Stimulated activated naive CD8-positive, alpha-beta T cell treated with anti-CD3 and anti-CD28 coated beads, Interleukin-15, amount 100 ng/mL, for 72 hours (primary cell): ENCODE measurements around the gene ESYT3.
A peak's percentile ranks its signal among the peaks of the same experiment; 100 is the strongest.
"Not testable (repeated sequence)": the region's sequence is repeated elsewhere in the genome, so short reads cannot be mapped to it uniquely, and the experiment has no call there.

Experiments used
- ATAC-seq: fragments of 150-1000 bp; cut with Tn5 transposase; 2 replicates; pipeline ENCODE4 v1.10.0; 2021; ENCODE audit warnings: mild to moderate bottlenecking, moderate library complexity
- DNase-seq, 2 donors: peaks; one replicate each; pipeline ENCODE4 v3.0.0; 2021 to 2022
- H3K27ac Mint-ChIP-seq, 2 donors: one replicate each; pipeline ENCODE4 v1.8.0; 2022; ENCODE audit warnings: mild to moderate bottlenecking in 2 of 2, mixed read lengths in 2 of 2, moderate library complexity in 2 of 2
- H3K27me3 Mint-ChIP-seq: one replicate; pipeline ENCODE4 v1.8.0; 2022; ENCODE audit warnings: mixed read lengths
- H3K4me1 Mint-ChIP-seq: one replicate; pipeline ENCODE4 v1.8.0; 2022; ENCODE audit warnings: mild to moderate bottlenecking, mixed read lengths
- H3K4me3 Mint-ChIP-seq, 2 donors: one replicate each; pipeline ENCODE4 v1.8.0; 2022; ENCODE audit warnings: mild to moderate bottlenecking in 2 of 2, mixed read lengths in 2 of 2, moderate library complexity in 1 of 2
- H3K9me3 Mint-ChIP-seq, 2 donors: one replicate each; pipeline ENCODE4 v1.8.0; 2022; ENCODE audit warnings: mixed read lengths in 2 of 2

Gene ESYT3

GRCh38 chr3:138448631-138449030, 14.2 kb downstream of the ESYT3 start:
- ATAC-seq (no peak), DNase-seq (no peak)
- no peaks in the 10 kb centered on the region for H3K9me3 Mint-ChIP-seq
- H3K27ac Mint-ChIP-seq, result no peak overlapping the region
- no peak overlapping the region for H3K4me3 Mint-ChIP-seq
- H3K4me1 Mint-ChIP-seq, result no peaks in the 10 kb centered on the region
- H3K27me3 Mint-ChIP-seq, result no peaks in the 10 kb centered on the region

DNA sequence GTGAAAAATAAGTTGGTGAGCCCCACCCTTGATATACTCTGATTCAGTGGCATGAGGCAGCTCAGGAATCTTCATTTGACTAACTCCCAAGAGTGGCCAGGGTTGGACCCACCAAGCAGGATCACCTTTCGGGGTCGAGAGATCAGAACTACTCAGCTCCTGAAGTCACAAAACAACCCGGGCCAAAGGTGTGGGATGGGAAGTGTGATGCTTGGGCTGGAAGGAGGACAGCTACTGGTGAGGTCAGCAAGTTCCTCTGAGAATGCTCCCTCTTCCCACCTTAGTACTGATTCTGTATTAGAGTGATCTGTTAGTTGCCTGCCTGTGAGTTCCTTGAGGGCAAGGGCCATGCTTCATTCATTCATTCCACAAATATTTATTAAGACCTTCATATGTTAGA, 15.1 kb downstream of the ESYT3 start:
- Mint-ChIP-seq H3K27me3 (no peaks in the 10 kb centered on the region), H3K4me1 (no peaks in the 10 kb centered on the region), H3K9me3 (no peaks in the 10 kb centered on the region), H3K4me3 (no peak overlapping the region), H3K27ac (no peak overlapping the region)
- no peak for DNase-seq
- no peak for ATAC-seq

DNA sequence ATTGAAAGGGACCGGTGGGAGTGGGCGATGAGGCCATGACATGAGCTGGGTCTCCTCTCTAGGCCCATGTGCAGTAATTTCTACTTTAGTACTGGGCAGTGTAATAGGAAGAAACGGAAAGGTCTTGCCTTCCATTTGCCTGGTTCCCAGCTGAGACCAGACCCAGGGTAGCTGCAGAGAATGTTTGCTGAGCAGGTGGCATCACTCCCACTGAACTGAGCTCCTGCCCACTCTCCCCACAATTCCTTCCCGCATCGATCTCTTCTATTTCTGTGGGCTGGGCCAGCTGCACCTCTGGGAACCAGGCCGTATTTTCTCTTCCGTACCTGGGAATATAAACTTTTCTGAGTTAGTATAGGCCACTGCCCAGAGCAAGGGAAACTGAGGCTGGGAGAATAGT, 15.8 kb downstream of the ESYT3 start:
- H3K27me3 Mint-ChIP-seq, result peaks cover 5% of the 10 kb centered on the region
- no peaks in the 10 kb centered on the region for H3K4me1 Mint-ChIP-seq
- no peak for DNase-seq
- H3K9me3 Mint-ChIP-seq, result no peaks in the 10 kb centered on the region
- H3K4me3 Mint-ChIP-seq, result no peak overlapping the region
- no peak for ATAC-seq
- H3K27ac Mint-ChIP-seq, result peak overlapping the region in 1 of 2 donors; percentile 12

DNA sequence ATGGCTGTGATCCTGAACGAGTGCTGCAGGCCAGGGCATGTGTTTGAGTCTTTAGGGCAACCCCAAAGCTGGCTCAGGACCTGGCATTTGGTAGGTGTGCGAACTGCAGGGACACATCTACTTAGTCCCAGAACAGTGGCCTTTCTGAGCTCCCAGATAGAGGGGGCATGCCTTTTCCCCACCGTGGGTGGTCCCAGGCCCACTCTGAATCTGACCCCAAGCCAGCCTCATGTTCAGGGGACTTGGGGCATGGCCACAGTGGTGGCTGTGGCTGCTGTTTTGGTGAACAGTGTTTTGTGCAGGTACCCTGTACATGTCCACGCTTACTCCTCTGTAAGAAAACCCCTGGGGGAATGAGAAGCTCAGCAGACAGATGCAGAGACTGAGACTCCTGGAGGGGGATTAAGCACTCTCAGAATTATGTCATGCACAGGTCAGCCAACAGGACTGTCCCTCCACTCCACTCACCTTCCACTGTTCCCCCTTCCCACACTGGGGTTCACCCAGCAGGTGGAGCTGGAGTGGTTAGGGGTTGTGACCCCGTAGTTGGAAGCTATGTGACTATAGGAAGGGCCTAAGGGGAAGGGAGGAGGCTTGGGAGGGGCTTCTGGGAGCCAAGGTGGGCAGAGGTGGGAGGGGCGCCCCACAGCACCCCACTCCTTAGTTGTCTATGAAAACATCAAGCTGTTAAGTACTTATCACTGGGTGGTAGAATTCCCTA, 16.4 kb downstream of the ESYT3 start:
- H3K4me3 Mint-ChIP-seq, result no peak overlapping the region
- no peaks in the 10 kb centered on the region for H3K4me1 Mint-ChIP-seq
- no peak for DNase-seq
- peaks cover 7% of the 10 kb centered on the region for H3K27me3 Mint-ChIP-seq
- ATAC-seq, result no peak
- H3K27ac Mint-ChIP-seq, result peak overlapping the region in 1 of 2 donors; percentile 12
- H3K9me3 Mint-ChIP-seq, result no peaks in the 10 kb centered on the region

DNA sequence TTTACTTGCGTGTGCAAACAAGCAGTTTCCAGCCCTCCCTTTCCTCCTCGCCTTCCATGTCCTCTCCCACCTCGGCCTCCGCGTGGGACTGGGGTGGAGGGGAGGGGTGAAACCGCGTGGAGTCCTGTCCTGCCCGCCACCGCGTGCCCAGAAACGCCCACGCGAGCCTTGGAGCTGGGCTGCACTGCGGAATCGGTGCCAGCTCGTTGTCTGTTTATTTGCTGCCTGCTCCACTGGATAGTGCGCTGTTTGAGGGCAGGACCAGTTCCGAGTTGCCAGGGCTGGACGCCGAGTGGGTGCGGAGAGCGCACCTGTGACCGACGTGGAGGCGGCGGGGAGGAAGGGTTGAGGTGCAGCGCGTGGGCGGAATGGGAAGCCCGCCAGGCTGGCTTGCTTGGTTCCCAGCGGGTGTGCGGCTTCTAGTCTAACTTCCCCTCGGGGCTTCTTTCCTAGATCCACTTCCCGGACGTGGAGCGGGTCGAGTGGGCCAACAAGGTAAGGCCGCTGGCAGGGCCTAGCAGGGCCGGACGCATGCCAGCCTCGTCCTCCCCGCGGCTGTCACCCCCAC, 17.3 kb downstream of the ESYT3 start:
- ATAC-seq, result no peak
- Mint-ChIP-seq H3K27ac (no peak overlapping the region), H3K9me3 (no peaks in the 10 kb centered on the region), H3K4me1 (no peaks in the 10 kb centered on the region), H3K27me3 (peaks cover 7% of the 10 kb centered on the region), H3K4me3 (no peak overlapping the region)
- DNase-seq, result no peak

DNA sequence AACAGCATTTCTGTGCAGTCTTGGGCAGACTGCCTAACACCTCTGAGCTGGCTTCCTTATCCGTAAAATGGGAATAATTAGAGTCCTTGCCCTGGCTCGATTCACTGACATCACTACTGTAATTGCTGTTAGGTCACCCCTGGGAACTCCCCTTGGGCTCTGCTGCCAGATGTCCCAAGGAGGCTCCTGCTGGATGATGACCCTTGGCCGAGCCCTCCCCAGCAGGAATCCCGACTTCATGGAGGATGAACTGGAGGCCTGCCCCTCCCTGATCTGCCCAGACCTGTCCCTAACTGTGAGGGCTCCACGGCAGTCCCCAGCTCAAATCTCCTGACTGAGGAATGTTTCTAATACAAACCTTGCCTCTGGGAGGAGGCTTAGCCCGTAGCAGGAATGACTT, 18.0 kb downstream of the ESYT3 start:
- no peak for DNase-seq
- H3K4me1 Mint-ChIP-seq, result no peaks in the 10 kb centered on the region
- H3K27me3 Mint-ChIP-seq, result peaks cover 7% of the 10 kb centered on the region
- no peak for ATAC-seq
- no peaks in the 10 kb centered on the region for H3K9me3 Mint-ChIP-seq
- H3K4me3 Mint-ChIP-seq, result no peak overlapping the region
- no peak overlapping the region for H3K27ac Mint-ChIP-seq

DNA sequence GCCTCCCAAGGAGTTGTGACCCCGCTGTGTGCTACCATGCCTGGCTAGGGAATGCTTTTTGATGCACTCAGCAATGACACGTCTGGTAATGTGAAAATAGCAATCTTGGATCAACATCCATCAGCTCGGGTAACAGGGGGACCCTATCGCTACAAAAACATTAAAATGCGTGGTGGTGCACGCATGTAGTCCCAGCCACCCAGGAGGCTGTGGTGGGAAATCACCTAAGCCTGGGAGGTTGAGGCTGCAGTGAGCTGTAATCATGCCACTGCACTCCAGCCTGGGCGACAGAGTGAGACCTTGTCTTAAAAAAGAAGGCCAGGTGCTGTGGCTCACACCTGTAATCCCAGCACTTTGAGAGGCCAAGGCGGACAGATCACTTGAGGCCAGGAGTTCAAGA, 19.5 kb downstream of the ESYT3 start:
- not testable (repeated sequence) for H3K9me3 Mint-ChIP-seq, H3K27me3 Mint-ChIP-seq, H3K4me1 Mint-ChIP-seq, H3K27ac Mint-ChIP-seq, H3K4me3 Mint-ChIP-seq, DNase-seq, ATAC-seq

DNA sequence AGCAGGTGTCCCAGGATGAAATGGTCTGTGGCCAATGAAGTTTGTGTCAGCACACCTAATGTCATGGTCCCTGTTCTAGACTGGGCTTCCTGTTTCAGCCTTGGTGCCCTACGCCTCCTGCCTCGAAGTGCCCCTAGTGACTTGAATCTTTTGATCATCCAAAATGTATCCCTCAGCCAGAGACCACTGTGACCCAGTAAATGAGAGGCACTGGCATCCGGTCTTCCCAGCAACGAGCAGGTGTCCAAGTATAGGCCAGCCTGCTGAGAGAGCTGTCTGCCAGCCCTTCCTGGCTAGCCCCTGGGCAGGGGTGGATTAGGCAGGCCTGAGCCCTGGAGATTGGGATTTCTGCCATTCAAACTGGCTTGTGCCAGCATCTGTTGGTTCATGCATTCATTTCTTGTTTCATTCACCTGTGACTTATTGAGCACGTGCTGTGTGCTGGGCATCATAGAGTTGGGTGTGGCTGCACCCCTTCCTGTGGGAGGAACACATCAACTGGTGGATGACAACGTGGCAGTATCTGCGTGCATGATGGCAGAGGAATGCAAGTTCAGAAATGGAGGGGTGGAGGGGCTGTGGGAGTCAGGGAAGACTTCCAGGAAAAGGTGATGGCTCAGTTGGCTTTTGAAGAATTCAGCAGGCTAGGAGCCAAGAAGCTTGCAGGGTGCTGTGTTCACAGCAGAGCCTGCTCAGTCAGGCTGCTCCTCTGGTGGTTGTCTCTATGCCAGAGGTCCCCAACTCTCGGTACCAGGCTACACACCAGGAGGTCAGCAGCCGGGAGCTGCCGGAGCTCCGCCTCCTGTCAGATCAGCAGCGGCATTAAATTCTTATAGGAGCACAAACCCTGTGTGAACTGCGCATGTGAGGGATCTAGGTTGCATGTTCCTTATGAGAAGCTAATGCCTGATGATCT, 21.6 kb downstream of the ESYT3 start:
- Mint-ChIP-seq H3K4me1 (no peaks in the 10 kb centered on the region), H3K4me3 (no peak overlapping the region), H3K27ac (no peak overlapping the region), H3K9me3 (no peaks in the 10 kb centered on the region), H3K27me3 (peaks cover 7% of the 10 kb centered on the region)
- DNase-seq (no peak), ATAC-seq (no peak)

- H3K27me3 Mint-ChIP-seq, result peaks cover 7% of the 10 kb centered on the region
- no peak overlapping the region for H3K4me3 Mint-ChIP-seq
- H3K27ac Mint-ChIP-seq, result peak overlapping the region in 1 of 2 donors; percentile 1
- DNase-seq (no peak), ATAC-seq (no peak)
- H3K4me1 Mint-ChIP-seq, result no peaks in the 10 kb centered on the region
- H3K9me3 Mint-ChIP-seq, result no peaks in the 10 kb centered on the region
These were observed 22.8 kb downstream of the ESYT3 start for GRCh38 chr3:138456961-138457862.

GRCh38 chr3:138457863-138458735, 23.7 kb downstream of the ESYT3 start:
- H3K4me3 Mint-ChIP-seq, result no peak overlapping the region
- no peaks in the 10 kb centered on the region for H3K9me3 Mint-ChIP-seq
- peaks cover 7% of the 10 kb centered on the region for H3K27me3 Mint-ChIP-seq
- no peak for ATAC-seq
- no peak for DNase-seq
- H3K27ac Mint-ChIP-seq, result no peak overlapping the region
- H3K4me1 Mint-ChIP-seq, result no peaks in the 10 kb centered on the region

DNA sequence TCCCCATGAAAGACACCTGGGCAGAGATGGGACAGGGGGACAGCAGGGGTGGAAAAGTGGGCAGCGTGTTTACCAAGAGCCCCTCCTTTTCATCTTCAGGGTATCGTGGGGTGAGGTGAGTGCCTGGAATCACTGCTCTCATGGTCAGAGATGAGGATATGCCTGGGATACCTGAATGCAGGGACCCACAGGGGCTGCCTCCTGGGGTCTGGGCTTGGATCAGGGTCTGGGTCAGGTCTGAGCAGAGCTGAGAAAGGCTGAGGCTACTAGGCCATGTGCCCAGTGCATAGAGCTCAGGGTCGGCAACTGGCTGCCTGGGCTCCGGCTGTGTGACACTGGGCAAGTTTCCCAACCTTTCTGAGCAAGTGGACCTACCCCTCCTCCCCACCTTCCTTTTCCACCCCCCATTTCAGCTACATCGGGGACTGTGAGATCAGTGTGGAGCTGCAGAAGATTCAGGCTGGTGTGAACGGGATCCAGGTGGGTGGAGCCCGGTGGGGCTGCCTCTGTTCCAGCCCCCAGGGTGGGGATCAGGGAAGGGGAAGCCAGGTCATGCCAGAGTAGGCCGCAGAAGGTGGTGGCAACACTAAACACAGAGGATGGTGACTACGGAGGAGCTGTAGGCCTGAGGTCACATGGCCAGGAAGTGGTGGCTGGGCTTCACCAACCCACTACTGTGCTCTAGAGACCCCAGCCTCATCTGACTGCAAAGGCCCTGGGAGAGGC, 24.5 kb downstream of the ESYT3 start:
- DNase-seq (no peak), ATAC-seq (no peak)
- peak overlapping the region in 1 of 2 donors; percentile 52 for H3K27ac Mint-ChIP-seq
- peaks cover 13% of the 10 kb centered on the region for H3K27me3 Mint-ChIP-seq
- H3K4me3 Mint-ChIP-seq, result no peak overlapping the region
- H3K4me1 Mint-ChIP-seq, result no peaks in the 10 kb centered on the region
- H3K9me3 Mint-ChIP-seq, result no peaks in the 10 kb centered on the region

DNA sequence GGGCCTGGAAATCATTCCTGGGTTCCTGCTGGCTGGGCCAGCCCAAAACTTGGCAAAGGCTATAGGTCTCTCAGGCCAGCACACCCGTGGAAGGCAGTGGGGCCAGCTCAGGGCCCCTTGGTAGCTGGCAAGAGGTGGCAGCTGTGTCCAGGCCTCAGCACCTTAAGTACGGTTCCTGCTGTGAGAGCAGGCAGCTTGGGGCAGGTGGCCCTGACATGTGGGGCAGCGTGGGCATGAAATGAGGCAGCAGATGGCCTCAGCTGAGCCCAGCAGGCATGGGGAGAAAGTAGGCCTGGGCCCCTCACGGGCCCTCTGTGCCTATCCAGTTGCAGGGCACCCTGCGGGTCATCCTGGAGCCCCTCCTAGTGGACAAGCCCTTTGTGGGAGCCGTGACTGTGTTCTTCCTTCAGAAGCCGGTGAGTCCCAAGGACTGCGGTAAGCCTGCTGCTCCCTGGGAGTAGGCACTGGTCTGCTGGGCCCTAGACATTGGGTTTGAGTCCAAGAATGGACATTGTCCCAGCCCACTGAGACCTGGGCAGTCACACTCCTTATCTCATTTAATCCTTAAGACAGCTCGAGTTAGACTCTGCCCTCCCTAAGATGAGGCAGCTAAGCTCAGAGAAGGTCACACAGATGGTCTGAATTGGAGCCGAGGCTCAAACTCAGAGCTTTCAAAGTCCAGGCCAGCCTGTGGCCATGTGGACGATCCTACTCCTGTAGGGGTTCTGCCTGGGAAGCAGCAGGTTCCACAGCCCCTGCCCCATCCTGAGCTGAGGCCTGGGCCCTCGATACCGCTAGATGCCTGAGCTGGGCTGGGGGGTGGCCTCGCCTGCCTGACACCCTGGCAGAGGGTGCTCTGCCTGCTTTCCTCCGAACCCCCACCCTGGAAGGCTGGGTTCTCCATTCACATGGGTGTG, 25.5 kb downstream of the ESYT3 start:
- Mint-ChIP-seq H3K27me3 (peaks cover 20% of the 10 kb centered on the region), H3K27ac (no peak overlapping the region)

DNA sequence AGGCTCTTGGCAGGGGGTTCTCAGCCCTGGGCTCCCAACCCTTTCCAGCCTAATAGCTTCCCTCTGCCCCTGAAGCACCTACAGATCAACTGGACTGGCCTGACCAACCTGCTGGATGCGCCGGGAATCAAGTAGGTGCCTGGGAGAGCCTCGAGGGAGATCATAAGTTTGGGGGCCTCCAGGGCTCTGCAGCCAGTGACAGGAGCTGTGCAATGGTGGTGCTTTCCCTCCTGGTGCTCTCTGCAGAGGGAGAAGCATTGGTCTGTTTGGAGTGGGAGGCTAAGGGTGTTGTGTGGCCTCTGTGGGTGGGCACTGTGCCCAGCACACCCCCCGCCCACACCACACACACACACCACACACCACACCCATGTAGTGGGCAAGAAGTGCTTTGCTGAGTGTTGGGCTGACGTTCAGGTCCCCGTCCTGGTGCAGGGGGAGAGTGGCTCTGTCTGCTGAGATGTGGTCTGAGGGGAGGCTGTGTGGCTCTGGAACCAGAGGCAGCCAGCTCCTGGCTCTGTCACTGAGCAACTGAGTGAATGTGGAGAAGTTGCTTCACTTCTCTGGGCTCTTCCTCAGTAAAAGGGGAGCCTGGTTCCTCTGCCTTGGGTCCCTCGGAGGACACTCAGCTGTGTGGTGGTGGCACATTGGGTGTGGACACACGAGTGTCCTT, 26.3 kb downstream of the ESYT3 start:
- peaks cover 20% of the 10 kb centered on the region for H3K27me3 Mint-ChIP-seq
- ATAC-seq (no peak), DNase-seq (no peak)
- no peaks in the 10 kb centered on the region for H3K9me3 Mint-ChIP-seq
- no peak overlapping the region for H3K4me3 Mint-ChIP-seq
- no peak overlapping the region for H3K27ac Mint-ChIP-seq
- no peaks in the 10 kb centered on the region for H3K4me1 Mint-ChIP-seq

More for the DNA sequence above, 25.5 kb downstream of the ESYT3 start:
- ATAC-seq (no peak), DNase-seq (no peak)
- Mint-ChIP-seq H3K9me3 (no peaks in the 10 kb centered on the region), H3K4me3 (no peak overlapping the region), H3K4me1 (no peaks in the 10 kb centered on the region)
